Right hindlimb (tissue), 1 donor: Measurements from ENCODE around the gene TIPRL.

Experiments used
- DNase-seq: peaks from one replicate; pipeline ENCODE4 v3.0.0-alpha.2; 2018

TIPRL gene

GRCh38 chr1:168217664-168218063 is 38.9 kb downstream of the TIPRL start:
- no peak for DNase-seq

DNA sequence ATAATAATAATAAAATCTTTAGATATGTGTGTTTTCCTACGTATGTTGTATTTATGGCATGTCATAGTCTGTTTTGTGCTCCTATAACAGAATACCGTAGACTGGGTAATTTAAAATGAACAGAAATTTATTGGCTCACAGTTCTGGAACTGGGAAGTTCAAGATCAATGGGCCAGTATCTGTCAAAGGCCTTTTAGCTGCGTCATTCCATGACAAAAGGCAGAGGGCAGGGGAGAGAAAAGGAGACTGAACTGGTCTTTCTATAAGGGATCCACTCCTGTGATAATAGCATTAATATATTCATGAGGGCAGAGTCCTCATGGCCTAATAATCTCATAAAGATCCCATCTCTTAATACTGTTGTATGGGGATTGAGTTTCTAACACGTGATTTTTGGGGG is 39.9 kb downstream of the TIPRL start:
- no peak for DNase-seq

GRCh38 chr1:168220470-168220871 is 41.7 kb downstream of the TIPRL start:
- no peak for DNase-seq

GRCh38 chr1:168221275-168221674 is 42.5 kb downstream of the TIPRL start:
- no peak for DNase-seq

GRCh38 chr1:168223261-168223660 is 44.5 kb downstream of the TIPRL start:
- DNase-seq: no peak

- no peak for DNase-seq
These were observed 45.1 kb downstream of the TIPRL start for GRCh38 chr1:168223681-168224540.

GRCh38 chr1:168224991-168225390 is 46.2 kb downstream of the TIPRL start:
- DNase-seq: no peak

GRCh38 chr1:168225476-168226190 is 46.9 kb downstream of the TIPRL start, which contains the start of gene SFT2D2:
SFT2D2 (plus strand) TSS chr1:168226004; CDS start chr1:168226080, 76 bp downstream.
- DNase-seq: peak; percentile 89

GRCh38 chr1:168227620-168228019 is 48.9 kb downstream of the TIPRL start:
- DNase-seq: no peak

GRCh38 chr1:168229893-168230292 is 51.1 kb downstream of the TIPRL start:
- DNase-seq: no peak

- no peak for DNase-seq
These were observed 51.9 kb downstream of the TIPRL start for GRCh38 chr1:168230709-168231108.

DNA sequence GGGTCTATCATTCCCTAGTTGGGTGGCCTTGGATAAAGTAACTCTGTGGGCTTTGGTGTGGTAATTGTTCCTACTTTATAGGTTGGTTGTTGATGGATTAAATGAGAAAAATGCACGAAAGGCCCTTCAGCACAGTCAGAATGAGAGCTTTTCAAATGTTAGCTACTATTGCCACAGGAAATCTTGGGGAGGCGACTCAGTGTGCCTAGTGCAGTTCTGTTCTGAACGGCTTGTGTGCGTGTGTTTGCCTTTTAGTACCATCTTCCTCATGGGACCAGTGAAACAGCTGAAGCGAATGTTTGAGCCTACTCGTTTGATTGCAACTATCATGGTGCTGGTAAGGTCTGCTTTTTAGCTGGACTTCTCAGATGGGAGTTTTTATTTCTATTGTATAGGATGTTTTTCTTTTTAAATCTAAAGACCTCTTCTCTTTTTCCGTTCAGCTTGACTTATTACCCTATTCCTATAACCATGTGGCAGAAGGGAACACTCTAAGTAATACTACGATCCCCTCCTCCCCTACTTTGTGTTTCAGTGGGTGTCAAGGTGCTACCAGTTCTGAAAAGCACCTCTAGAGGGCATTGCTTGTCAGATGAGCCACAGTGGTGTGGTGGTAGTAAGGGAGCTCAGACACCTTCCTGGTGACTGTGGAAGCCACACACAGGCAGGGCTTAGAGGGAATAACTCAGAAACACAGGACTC is 56.2 kb downstream of the TIPRL start:
- DNase-seq: no peak

DNA sequence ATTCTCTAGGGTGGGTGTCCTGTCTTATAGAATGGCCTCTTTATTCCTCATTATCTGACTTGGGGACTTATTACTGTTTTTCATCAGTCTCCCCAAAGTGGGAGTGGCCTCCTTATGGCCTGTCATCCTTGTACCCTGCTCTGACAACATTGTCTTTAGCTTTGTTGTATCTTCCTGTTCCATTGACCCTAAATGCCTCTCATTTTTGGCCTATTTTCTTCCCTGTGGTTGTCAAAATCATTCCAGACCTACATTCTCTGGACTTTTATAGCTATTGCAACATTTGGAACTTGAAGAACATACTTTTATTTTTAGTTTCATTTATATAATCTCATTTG is 56.8 kb downstream of the TIPRL start:
- no peak for DNase-seq

- no peak for DNase-seq
These were observed 57.2 kb downstream of the TIPRL start for GRCh38 chr1:168235937-168236336.

DNA sequence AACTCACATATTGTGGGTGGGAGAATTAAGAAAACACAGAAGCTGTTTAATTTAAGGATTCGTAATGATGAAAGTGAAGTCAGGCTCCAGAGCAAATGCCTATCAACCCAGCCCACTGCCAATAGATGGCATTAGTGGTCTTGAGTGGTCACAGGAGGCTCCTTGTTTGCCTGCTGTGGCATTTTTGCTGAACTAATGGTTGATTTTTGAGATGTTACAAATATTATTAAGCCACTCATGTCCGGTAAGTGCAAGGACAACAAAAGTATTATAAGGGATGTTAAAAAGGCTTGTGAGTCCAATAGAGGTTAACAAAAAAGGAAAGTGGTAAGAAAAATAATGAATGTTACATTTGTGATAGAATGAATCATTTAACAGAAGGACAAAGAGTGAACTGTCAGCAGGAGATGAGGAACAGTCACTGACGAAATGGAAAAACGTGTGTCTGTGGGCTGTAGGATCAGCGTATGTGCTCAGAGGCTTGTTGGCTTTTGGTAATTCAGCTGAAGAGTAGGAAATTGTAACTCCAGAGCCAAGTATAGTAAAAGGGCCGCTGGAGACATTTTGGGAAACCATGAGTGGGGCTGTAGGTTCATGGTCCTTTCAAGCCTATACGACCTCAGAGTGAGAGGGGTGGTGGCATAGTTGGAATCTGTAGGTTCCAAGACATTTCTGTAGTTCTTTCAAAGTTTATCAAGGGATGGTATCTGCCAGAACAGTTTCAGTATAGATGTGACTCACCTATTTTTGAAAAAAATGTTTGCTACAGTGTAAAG is 58.3 kb downstream of the TIPRL start:
- DNase-seq: no peak

GRCh38 chr1:168243198-168243597 is 64.4 kb downstream of the TIPRL start:
- DNase-seq: peak; percentile 46

DNA sequence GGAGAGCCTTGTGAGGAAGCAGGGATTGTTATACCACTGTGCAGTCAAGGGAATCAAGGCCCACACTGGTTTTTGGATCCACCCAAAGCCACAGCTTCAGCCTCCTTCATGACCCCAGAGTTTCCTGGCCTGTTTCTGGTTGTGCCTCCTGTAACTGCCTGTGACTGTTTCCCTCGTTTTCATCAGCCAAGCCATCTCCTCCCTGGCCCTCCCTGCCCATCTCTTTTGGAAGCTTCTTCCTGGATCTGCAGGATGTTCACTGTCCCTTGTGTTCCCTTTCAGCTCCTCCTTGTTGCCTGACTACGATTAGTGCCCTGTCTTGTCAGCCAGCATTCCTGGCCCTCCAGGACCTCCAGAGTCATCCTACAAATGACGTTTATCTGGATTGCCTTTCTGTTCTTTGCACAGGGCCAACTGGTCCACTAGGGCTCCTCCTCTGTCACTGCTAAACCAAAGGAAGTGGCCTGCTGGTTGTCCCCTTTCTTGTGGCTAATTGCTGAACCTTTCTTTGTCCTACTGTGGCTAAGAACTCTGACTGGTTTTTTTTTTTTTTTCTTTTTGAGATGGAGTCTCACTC is 65.0 kb downstream of the TIPRL start:
- DNase-seq: no peak

DNA sequence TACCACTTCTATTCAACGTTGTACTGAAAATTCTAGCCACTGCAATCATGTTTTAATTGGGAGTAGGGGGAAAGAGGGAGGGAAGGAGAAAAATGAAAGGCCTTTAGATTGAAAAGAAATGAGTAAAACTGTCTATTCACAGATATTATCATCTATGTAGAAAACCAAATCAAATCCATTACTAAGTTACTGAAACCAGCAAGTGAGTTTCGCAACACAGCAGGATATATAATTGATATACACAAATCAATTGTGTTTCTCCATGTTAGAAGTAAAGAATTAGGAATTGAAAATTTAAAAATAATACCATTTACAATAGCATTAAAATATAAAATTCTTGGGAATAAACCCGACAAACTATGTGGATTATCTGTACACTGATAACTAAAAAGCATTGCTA is 66.3 kb downstream of the TIPRL start:
- no peak for DNase-seq

DNA sequence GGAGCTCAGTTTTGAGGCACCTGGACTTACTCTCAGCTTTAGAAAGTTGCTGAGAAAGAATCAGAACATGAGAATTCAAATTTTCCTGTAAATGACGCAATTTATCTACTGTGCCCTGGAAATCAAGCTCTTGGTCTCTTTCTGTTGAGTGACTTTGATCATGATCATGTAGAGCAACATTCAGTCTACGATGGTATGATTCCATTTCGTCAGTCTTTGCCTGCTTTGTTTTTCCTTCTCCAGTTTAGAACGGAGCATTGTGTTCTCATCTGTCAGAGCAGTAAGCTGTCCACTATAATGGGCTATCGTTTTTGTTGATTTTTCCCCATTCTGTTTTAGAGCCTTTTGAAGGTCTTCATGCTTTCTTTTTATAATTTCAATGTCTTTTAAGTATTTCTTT is 67.7 kb downstream of the TIPRL start:
- DNase-seq: no peak
